Erythroblast (primary cell): ENCODE data around the gene PIGZ.

Experiments used
- GATA1 ChIP-seq: IDR thresholded peaks from 2 replicates; pipeline ENCODE4 v1.6.1; 2011; ENCODE audit warnings: low read depth, mild to moderate bottlenecking, control low read depth, low read length, moderate library complexity
- POLR2A ChIP-seq: IDR thresholded peaks from 2 replicates; pipeline ENCODE4 v1.6.1; 2011; ENCODE audit warnings: mild to moderate bottlenecking, low read length

DNA sequence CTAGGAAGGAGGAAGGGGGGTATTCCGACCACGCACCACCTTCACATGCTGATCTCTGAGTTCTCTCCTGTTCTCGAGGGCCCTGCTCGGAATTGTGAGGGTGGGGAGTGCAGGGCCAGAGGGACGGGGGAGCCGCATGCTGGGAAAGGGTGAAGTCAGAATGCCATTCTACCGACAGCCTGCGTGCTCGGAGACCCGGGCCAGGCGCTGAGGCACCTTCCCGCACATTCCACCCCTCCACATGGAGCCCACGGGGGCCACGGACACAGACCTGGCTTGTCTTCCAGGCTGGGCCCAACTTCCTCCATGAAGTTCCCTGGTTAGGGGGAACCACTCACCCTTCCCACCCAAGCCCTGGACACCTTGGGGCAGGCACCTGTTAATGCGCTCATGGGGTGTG, 28.7 kb upstream of the PIGZ start:
- no peak for TF ChIP-seq POLR2A
- TF ChIP-seq GATA1 = no peak
